SW480 (cell line): ENCODE measurements around the gene TRABD2B.

Experiments
- DNase-seq: peaks from one replicate; pipeline ENCODE4 v3.0.0-alpha.2; 2016; ENCODE audit warnings: low spot score

Gene TRABD2B

DNA sequence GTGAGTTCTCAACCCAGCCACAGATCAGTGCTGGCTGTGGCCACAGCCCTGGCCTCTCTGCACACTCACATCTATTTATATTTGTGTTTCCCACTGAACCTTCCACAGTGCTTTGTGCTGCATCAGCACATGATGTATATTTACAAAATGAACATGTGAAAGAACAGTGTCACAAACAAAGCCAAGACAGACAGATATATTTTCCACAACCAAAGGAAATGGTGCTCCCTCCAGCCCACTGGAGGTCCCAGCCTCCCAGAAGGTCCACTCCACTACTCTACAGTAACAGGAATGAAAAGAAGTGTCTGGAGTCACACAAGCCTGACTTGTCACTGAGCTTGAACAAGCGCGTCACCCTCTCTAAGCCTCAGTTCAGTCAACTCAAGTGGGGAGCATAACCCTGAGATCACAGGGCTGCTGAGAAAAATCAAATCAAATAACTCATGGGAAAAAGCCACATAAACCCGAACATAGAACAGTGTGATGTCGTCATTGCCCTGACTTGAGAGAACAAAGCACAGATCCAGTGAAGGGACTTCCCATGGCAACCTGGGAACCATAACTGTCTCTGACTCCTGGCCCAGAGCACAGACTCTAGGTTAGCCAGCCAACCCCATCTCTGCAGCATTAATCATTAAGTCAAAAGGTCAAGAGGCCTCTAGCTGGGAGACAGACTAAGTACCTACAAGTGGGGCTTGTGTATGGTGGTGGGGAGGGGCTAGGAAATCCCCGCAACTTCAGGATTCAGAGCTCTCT is 121.2 kb downstream of the TRABD2B start:
- DNase-seq, result peak; percentile 6

DNA sequence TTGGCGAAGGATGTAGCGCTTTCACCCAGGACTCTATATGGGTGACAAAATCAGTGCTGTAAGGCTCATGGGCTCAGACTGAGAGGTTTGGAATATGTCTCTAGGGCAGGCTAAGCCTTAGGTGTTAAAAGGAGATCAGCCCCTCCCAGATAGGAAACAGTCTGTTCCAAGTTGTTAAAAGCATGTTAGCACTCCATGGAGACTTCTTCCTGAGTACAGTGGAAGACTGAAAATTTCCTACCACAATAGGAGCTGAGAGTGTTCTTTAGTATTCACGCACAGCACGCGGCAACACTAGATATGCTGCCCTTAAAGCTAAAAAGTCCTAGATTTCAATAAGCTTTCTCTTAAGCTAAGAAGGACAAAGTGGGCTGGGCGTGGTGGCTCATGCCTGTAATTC is 122.1 kb downstream of the TRABD2B start:
- DNase-seq, result no peak

DNA sequence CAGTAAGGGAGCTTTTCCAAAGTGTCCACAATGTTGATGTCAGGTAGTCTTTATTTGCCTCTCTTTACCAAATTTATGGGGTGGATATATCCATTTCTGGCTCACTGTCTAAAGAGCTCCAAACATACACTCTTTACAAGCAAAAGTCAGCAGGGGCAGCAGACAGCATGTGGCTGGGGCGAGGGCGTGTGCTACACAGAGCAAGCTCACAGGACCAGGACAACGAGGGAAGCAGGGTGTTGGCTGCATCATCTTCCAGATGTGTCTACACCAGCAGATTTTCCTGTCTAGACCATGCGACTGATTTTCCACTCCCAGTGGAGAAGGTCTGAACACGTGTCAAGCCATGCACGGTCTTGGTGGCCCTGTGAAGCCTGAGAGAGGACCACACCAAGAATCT is 123.8 kb downstream of the TRABD2B start:
- DNase-seq, result peak; percentile 12

DNA sequence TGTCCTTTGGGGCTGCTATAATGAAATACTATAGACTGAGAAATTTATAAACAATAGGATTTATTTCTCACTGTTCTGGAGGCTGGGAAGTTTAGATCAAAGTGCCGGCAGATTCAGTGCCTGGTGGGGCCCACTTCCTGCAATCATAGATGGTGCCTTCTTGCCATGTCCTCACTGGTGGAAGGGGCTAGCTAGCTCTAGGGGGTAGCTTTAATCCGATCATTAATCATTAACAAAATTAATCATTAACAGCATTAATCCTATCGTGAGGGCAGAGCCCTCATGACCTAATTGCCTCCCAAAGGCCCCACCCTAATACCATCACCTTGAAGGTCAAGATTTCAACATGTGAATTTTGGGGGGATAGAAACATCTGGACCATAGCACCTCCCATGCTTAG is 124.3 kb downstream of the TRABD2B start:
- peak; percentile 80 for DNase-seq

DNA sequence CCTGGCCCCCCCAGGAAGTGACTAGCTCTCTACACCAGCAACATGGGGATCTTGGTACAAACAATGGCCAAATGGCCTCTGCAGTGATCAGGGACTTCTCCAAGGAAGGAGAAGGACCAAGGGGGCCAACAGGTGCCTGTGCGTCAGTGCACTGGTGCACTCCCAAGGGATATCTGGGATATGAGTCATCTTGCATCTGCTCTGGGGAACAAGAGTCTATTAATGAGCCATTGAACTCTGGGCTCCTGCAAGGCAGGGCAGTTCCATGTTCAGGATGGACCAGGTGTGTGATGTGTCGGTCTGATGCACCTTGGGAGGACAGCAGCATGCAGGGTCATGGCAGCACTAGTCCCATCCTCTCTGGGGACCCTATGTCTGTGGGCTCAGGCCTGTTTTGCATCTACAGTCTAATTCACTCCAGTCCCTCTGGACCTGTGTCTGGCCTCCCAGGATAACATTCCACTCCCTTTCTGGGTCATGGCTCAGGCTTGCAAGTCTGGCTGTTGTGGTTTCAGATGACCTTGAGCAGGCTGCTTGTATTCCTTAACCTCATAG is 125.3 kb downstream of the TRABD2B start:
- peak; percentile 87 for DNase-seq

DNA sequence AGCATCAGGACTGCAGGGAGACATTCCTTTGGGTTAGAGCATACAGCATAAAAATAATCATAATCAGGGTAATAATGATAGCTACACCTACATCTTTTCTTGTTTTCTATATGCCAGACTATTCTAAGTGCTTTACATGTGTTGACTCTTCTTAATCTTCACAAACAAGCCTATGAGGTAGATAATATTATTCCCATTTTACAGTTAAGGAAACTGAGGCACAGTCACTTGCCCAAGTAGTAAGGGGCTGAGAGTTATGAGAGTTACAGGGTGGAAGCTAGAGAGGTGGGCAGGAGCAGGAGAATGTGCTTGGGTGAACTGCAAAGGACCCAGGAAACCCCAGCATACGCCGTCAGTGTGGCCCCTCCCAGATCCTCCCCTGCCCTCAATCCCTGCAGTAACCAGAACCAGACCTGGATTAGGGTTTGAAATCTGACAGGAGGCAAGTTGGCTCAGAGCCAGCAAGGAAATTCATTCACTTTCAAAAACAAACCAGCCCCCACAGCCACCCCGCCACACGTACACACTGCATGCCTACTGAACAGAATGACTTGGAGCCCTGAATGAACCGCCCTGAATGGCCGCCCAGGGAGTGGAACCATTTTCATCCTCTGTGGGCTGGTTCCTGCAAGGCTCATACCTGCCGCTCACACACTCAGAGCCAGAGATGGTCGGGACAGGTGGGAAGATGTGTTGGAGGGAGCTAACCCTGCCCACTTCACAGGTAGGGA is 126.1 kb downstream of the TRABD2B start:
- DNase-seq, result no peak

DNA sequence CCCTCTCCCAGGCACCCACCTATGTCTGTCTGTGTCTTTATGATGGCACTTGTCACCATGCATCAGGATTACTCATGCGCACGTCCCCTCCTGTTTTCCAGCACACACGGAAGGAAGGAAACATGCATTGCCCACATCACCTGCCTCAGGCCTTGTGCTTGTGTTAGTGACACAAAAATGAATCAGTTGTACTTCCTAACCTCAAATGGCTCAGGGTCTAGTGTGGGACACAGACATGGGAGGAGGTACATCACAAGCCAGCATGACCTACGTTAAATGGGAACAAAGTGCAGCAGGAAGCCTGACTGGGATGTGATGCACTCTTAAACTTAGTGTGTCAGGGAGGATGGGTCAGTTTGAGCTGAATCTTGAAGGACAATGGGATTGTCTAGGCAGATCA is 126.7 kb downstream of the TRABD2B start:
- DNase-seq, result peak; percentile 22

DNA sequence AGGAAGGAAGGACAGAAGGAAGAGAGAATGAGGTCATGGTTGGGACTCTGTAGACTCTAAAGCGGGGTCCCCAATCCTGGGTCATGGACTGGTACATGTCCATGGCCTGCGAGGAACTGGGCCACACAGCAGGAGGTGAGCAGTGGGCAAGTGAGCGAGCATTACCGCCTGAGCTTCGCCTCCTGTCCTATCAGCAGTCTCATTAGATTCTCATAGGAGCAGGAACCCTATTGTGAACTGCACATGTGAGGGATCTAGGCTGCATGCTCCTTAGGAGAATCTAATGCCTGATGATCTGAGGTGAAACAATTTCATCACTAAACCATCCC is 128.9 kb downstream of the TRABD2B start:
- no peak for DNase-seq

DNA sequence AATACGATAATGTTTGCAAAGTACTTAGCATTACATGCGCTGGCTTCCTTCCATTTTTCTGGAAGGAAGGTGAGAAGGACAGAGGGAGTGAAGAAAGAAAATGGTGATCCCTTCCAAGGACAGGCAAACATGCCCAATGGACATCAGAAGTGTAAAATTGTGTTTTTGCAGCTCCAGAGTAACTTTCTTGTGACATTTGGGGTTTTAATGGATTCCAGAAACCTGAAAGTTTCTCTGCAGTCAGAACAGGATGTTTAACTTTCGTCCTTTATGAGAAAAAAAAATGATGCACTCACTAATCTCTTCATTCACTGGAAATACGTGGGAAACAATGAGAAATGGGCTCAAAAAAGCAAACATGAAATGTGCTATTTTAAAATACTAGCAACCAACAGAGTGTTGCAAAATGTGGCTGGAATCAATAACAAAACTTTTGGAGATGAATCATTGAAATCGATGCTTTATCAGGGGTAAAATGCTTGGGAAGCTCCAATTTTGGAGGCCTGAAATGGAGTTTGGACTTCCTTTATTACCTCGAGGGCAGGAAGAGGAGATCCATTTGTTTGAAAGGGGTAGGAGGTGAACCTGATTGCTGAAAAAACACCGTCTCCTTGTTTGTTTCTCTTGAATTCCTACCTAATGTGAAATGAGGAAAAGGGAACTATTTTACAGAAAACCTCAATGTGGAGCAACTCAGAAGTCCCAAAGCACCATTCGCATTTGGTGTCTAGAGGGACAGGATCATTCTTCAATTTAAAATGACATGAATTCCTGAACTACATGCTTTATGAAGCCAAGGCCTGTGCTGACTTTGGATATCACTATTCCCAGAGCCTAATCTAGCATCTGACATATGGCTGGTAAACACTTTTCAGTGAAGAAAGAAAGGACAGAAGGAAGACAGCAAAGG is 129.5 kb downstream of the TRABD2B start:
- no peak for DNase-seq

DNA sequence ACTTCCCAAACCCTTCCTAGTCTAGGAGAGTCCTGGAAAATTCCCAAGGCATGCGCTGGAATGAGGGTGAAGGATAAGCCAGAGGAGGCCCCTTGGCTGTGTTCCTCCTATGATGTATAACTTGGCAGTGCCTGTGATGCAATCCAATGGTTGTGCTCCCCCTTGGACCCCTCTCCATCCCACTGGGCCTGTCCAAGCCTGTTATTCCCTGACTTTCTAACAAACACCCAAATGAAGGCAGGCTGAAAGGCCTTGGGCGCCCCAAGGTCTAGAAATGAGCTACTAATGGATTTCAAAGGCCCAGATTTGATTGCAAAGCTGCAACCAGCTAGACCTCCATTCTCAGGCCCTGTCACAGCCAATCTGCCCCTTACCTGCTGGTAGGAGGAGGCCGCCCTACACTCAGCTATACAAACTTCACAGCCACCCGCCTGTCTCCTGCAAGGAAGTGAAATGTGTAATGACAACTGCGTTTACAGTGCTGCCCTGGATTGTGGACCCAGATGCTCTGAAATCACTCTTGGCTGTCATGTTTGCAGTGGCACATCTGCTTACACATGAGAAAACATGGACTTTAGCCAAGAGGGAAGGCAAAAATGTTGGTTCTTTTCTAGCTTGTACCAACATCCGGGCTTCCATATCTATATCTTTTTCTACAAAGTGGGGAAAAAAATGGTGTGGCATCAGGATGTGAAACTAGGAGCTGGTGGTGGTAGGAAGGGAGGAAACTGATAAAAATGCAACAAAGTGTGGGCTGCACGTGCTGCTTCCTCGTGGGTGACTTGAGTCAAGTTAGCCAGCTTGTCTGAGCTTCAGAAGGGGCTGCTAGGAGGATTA is 130.4 kb downstream of the TRABD2B start:
- DNase-seq, result no peak

DNA sequence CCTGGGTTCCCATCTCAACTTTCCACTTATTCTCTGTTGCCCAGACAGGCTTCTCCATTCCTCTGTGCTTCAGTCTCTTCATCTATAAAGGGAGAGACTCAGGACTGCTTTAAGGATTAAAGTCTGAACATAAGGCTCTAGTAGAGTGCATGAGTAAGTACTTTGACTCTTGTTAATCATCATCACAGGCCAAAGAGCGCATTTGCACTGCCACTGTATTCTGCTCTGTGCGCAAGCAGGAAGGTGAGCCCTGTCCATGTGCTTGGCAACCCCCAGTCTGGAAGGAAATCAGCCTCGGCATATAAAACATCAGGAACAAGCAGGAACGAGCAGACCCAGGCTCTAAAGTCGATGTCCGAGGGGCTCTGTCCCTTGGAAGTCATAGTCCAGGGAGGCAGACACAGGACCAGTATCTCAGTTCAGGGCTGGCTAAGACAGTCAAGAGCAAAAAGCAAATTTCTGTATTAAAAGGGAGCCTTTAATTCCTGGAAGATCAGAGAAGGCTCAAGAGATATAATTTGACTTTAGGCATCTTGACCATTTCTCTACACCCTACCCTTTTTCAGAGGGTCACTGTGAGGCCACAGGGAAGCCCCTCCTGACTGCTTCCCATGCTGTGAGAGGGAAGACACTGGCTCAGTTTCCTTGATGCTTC is 131.2 kb downstream of the TRABD2B start:
- DNase-seq, result no peak

DNA sequence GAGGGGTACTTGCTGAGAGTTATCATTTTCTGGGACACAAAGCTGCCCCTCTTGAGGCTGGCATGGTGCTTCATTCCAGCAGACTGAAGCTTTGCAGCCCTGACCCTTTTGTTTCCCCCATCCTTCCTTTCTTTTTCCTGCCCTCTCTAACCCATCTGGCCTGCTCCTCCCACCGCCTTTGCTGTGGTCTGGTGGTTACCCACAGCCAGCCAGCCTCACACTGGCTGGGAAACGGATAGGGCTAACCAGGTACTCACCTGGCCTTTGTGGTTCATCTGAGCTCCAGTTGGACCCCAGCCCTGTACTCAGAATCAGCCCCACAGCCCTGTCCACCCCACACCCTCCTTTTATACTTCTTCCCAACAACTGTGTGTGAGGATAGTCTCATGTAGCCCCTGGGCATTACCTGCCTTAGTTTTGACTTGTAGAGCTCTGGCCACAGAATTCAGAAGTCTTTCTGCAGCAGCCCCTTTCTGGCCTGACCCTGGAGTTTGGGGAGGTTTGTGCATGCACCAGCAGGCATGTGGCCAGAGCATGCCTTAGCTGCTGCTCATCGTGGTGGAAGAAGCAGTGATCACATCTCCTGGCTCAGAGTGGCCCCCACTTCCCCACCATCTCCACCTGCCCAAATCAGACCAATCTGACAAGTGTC is 138.0 kb downstream of the TRABD2B start:
- peak; percentile 81 for DNase-seq

DNA sequence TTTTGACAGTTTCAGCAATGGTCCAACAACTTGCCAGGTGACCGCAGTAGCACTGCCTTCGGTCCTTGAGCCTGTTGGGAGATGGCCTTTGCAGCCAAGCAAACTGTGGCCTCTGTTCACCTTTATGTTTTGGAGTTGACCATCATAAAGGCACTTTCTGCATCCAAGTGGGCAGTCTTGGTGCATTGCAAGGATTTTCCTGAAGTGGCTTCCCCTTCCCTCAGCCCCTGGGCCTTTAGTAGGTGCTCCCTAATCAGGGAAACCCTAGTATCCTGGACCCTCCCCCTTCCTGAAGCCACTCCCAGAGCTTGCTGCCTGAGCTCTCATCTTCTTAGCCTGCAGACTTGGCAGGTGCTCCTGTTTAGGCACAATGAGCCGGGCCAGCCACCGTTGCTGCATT is 140.2 kb downstream of the TRABD2B start:
- no peak for DNase-seq

DNA sequence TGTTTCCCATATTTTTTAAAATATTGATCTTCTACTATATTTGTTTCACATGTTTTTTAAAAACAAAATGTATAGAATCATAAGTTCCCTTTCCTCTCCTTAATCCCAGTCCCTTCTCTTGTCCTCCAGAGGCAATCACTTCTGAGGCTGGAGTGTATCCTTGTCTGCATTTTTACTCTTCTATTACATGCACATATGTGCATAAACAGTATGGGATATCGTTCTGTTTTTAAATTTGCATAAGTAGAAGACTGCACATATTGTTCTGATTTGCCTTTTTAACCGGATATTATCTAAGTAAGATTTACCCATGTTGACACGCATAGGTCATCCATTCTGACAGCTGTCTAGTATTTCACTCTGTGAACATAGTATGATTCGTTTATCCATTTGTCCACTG is 142.0 kb downstream of the TRABD2B start:
- DNase-seq, result no peak

DNA sequence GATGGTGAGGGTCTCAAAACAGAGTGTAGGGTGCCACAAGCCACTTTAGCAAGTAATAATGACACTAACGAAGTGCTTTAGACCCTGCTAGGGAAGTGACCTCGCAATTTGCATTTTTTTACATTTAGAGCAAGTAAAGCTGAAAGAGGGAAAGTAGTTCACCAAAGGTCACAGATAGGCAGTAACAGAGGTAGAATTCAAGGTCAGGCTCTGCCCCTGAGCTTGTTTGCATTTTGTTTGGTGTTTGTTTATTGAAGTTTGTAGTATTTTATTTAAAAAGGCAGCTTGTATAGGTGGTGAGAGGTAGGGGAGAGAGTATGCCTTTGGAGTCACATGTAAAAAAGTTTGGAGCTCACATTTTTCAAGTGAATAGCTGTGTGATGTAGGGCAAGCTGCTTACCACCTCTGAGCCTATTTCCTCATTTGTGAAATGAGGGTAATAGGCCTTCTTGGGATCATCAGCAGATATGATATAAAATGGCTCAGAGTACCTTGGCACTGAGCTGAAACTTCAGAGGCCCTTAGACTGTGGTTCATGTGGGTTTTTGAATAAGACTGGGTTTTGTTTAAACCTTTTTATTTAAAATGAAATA is 142.5 kb downstream of the TRABD2B start:
- DNase-seq, result no peak

DNA sequence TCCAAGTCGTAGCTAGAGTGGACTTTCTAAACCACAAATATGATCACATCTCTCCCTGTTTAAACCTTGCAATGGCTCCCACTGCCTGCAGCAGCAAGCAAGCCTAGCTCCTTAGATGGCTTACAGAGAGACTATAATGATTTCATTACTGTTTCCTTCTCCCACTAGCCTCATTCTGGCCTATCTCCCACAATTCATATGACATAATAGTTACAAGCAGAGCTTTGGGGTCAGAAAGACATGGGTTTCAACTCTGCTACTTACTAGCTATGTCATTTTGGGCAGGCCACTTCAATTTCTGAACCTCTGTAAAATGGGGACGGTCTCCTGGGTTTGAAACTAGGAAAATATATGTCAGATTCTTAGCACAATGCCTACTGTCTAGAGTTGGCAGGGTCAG is 143.3 kb downstream of the TRABD2B start:
- no peak for DNase-seq

DNA sequence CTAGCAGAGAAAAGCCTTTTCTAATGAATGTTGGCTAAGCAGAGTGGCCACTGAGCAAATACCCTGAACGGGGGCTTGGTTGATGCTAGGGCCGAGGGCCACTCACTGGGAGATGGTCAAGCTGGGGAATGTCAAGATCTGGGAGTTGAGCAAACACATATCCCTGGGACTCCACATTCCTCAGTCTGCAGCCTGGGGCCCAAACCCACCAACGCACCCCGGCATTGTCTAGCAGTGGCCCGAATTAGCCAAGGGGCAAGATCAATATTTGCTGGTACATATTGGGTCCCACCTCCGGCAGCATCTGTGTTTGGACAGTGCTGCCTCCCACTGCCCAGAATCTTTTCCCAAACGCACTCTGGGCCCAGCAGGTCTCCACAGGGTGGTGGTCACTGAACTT is 144.1 kb downstream of the TRABD2B start:
- DNase-seq, result no peak

DNA sequence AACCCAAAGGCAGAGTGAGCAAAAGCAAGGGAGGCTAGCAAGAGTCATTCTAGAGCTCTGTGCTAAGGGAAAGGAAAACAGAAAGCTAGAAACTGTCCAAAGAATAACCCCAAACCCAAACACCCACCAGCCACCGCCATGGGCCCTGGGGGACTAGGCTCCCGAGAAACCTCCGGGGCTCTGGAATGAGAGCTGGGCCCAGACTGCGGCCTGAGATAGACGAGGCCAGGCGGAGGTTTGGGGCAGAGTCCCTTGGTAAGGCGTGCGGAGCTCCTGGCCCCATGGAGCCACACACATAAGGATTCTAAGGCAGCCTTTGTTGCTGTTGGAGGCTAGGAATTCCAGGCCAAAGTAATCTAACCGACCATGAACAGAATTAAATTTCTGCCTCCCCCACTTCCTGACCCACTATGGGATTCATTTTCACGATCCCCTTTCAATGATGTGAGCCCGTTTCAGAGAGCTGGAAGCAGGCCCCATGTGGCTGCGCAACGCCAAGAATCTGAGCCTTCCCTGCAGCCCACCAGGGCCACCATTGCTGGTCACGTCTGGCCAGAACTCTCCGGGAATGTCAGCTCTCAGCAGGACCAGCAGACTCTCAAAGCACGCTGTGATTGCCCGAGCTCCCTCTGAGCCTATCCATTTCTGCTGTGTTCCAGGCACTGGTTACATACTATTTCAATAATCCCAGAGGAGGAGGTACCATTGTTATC is 145.0 kb downstream of the TRABD2B start:
- DNase-seq, result no peak

DNA sequence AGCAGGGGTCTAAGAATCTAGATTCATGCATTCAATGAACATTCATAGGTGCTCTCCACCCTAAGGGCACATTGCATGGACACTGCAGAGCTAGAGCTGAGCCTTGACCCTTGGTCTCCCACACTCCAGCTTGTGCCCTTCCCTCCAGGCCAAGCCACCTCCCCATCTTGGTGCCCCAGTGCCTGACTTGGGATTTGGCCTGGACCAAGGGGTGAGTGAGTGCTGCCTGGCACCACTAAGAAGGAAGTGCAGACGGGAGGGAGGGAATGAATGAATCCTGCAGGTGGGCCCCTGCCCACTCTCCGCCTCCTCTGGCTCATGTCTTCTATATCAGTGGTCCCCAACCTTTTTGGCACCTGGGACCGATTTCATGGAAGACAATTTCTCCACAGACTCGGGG is 146.7 kb downstream of the TRABD2B start:
- DNase-seq, result no peak
